IMR-90 (cell line): ENCODE results near the gene GPAT3. TPM values are rescaled to one million over a fixed set of nuclear protein-coding genes. Genes with fewer than 3 reads are reported as not detected.

ENCODE experiments used
- ATAC-seq: fragments of 200-7000 bp; cut with Tn5 transposase; 2 replicates; pipeline ENCODE4 v1.9.1; 2020; ENCODE audit warnings: low read depth, mild to moderate bottlenecking, moderate library complexity
- BruUV-seq: library from RNA; stranded (reverse); fragments of 400-500 nt; replicated peaks from 2 replicates; lab custom pipeline; 2021; lab: Mats Ljungman, UMichigan
- CTCF ChIA-PET: fragments of 300-600 bp; formaldehyde crosslinking; extraction: SDS; loops from one replicate; lab custom pipeline; 2021; ENCODE audit warnings: antibody characterized with exemption; lab: Yijun Ruan, JAX
- POLR2A ChIA-PET: fragments of 300-600 bp; sonication (Branson Sonifier 250); formaldehyde crosslinking; loops from one replicate; lab custom pipeline; 2022; ENCODE audit warnings: antibody characterized with exemption; ENCODE audit not compliant: unreplicated experiment; lab: Charles Lee
- DNase-seq: peaks from one replicate; pipeline ENCODE4 v3.0.0; 2013
- H2AFZ ChIP-seq: replicated peaks from 2 replicates; pipeline ENCODE3; 2013; ENCODE audit warnings: low read length, mild to moderate bottlenecking; ENCODE audit not compliant: poor library complexity
- H2AK5ac ChIP-seq: 2 replicates; pipeline ENCODE4 v1.6.1; 2013; ENCODE audit warnings: low read depth, low read length, inconsistent platforms
- H2AK9ac ChIP-seq: replicated peaks from 2 replicates; pipeline ENCODE3; 2013; ENCODE audit warnings: mild to moderate bottlenecking, low read depth, low read length, moderate library complexity; ENCODE audit not compliant: poor library complexity
- H2BK120ac ChIP-seq: 2 replicates; pipeline ENCODE4 v1.6.1; 2013; ENCODE audit warnings: low read depth, low read length, inconsistent platforms
- H2BK15ac ChIP-seq: 3 replicates; pipeline ENCODE4 v1.6.1; 2013; ENCODE audit warnings: low read depth, low read length, inconsistent platforms
- H2BK20ac ChIP-seq: 2 replicates; pipeline ENCODE4 v1.6.1; 2013; ENCODE audit warnings: low read depth, mild to moderate bottlenecking, inconsistent platforms, low read length, moderate library complexity
- H2BK5ac ChIP-seq: 2 replicates; pipeline ENCODE4 v1.6.1; 2013; ENCODE audit warnings: mild to moderate bottlenecking, low read depth, low read length, inconsistent platforms; ENCODE audit not compliant: poor library complexity, severe bottlenecking
- H3K14ac ChIP-seq: replicated peaks from 2 replicates; pipeline ENCODE4 v1.6.1; 2013; ENCODE audit warnings: low read depth, low read length, inconsistent platforms
- H3K18ac ChIP-seq: 2 replicates; pipeline ENCODE4 v1.6.1; 2013; ENCODE audit warnings: low read depth, low read length, control low read depth
- H3K23ac ChIP-seq: 2 replicates; pipeline ENCODE4 v1.6.1; 2013; ENCODE audit warnings: low read depth, low read length, inconsistent platforms
- H3K27ac ChIP-seq: 2 replicates; pipeline ENCODE4 v1.5.1; 2013; ENCODE audit warnings: mild to moderate bottlenecking, control low read depth, low read length; ENCODE audit not compliant: insufficient read depth
- H3K27me3 ChIP-seq: 2 replicates; pipeline ENCODE4 v1.6.1; 2013; ENCODE audit warnings: low read length; ENCODE audit not compliant: control insufficient read depth, insufficient read depth
- H3K36me3 ChIP-seq: 2 replicates; pipeline ENCODE4 v1.6.1; 2013; ENCODE audit warnings: low read length, mixed read lengths; ENCODE audit not compliant: control insufficient read depth, insufficient read depth
- H3K4ac ChIP-seq: 2 replicates; pipeline ENCODE4 v1.6.1; 2013; ENCODE audit warnings: low read depth, low read length, inconsistent platforms
- H3K4me1 ChIP-seq: 2 replicates; pipeline ENCODE4 v1.6.1; 2013; ENCODE audit warnings: low read length, mixed read lengths; ENCODE audit not compliant: control insufficient read depth, insufficient read depth
- H3K4me2 ChIP-seq: 2 replicates; pipeline ENCODE4 v1.6.1; 2013; ENCODE audit warnings: low read depth, mild to moderate bottlenecking, control low read depth, low read length, moderate library complexity
- H3K4me3 ChIP-seq: 2 replicates; pipeline ENCODE4 v1.5.1; 2013; ENCODE audit warnings: low read depth, mild to moderate bottlenecking, control low read depth, low read length, moderate library complexity; ENCODE audit not compliant: insufficient read depth
- H3K56ac ChIP-seq: 2 replicates; pipeline ENCODE4 v1.6.1; 2013; ENCODE audit warnings: low read length, inconsistent platforms; ENCODE audit not compliant: insufficient read depth; ENCODE audit errors: extremely low read depth
- H3K79me1 ChIP-seq, 2 experiments: 2 replicates each; pipeline ENCODE4 v1.6.1; 2013; ENCODE audit warnings: low read length in 2 of 2, inconsistent platforms in 1 of 2, low read depth in 1 of 2
- H3K9ac ChIP-seq: 2 replicates; pipeline ENCODE4 v1.6.1; 2013; ENCODE audit warnings: low read depth, low read length, control low read depth
- H3K9me1 ChIP-seq: 2 replicates; pipeline ENCODE4 v1.6.1; 2013; ENCODE audit warnings: low read length, inconsistent platforms; ENCODE audit not compliant: insufficient read depth
- H3K9me3 ChIP-seq: 2 replicates; pipeline ENCODE4 v1.6.1; 2013; ENCODE audit warnings: low read length; ENCODE audit not compliant: control insufficient read depth, insufficient read depth
- H4K20me1 ChIP-seq: 2 replicates; pipeline ENCODE4 v1.6.1; 2013; ENCODE audit warnings: low read length, inconsistent platforms; ENCODE audit not compliant: insufficient read depth
- H4K5ac ChIP-seq: 2 replicates; pipeline ENCODE4 v1.6.1; 2013; ENCODE audit warnings: mild to moderate bottlenecking, low read depth, low read length, control low read depth
- H4K8ac ChIP-seq, 2 experiments: 2 replicates each; pipeline ENCODE4 v1.6.1; 2013; ENCODE audit warnings: low read depth in 2 of 2, low read length in 2 of 2, control low read depth in 1 of 2, inconsistent platforms in 1 of 2
- H4K91ac ChIP-seq: 2 replicates; pipeline ENCODE4 v1.6.1; 2013; ENCODE audit warnings: low read depth, low read length, inconsistent platforms; ENCODE audit not compliant: insufficient read depth
- BHLHE40 ChIP-seq: fragments of 150-350 bp; IDR thresholded peaks from 2 replicates; pipeline ENCODE4 v1.6.1; 2016; ENCODE audit warnings: mild to moderate bottlenecking, low read depth, low read length
- CEBPB ChIP-seq: IDR thresholded peaks from 2 replicates; pipeline ENCODE4 v1.6.1; 2012; ENCODE audit warnings: low read depth, low read length, improper control_type of control experiment
- CHD1 ChIP-seq: IDR thresholded peaks from 2 replicates; pipeline ENCODE4 v1.6.1; 2012; ENCODE audit warnings: low read depth, low read length, improper control_type of control experiment
- ELK1 ChIP-seq: fragments of 150-350 bp; IDR thresholded peaks from 2 replicates; pipeline ENCODE4 v1.6.1; 2016; ENCODE audit warnings: low read depth, mild to moderate bottlenecking, low read length, moderate library complexity, borderline replicate concordance
- FOS ChIP-seq: fragments of 150-350 bp; IDR thresholded peaks from 2 replicates; pipeline ENCODE4 v1.6.1; 2016; ENCODE audit warnings: low read depth, low read length
- MAFK ChIP-seq: IDR thresholded peaks from 2 replicates; pipeline ENCODE4 v1.6.1; 2012; ENCODE audit warnings: low read depth, low read length, improper control_type of control experiment
- MAZ ChIP-seq: IDR thresholded peaks from 2 replicates; pipeline ENCODE4 v1.6.1; 2012; ENCODE audit warnings: low read depth, mild to moderate bottlenecking, low read length, improper control_type of control experiment, moderate library complexity, borderline replicate concordance
- MXI1 ChIP-seq: IDR thresholded peaks from 2 replicates; pipeline ENCODE4 v1.6.1; 2012; ENCODE audit warnings: low read depth, mild to moderate bottlenecking, low read length, moderate library complexity, borderline replicate concordance
- NFE2L2 ChIP-seq: fragments of 150-350 bp; IDR thresholded peaks from 2 replicates; pipeline ENCODE4 v1.6.1; 2016; ENCODE audit warnings: low read depth, mild to moderate bottlenecking, low read length
- POLR2A ChIP-seq: IDR thresholded peaks from 2 replicates; pipeline ENCODE4 v1.6.1; 2012; ENCODE audit warnings: mild to moderate bottlenecking, low read depth, low read length
- RAD21 ChIP-seq: IDR thresholded peaks from 2 replicates; pipeline ENCODE4 v1.6.1; 2012; ENCODE audit warnings: low read length, improper control_type of control experiment
- RCOR1 ChIP-seq: IDR thresholded peaks from 2 replicates; pipeline ENCODE4 v1.6.1; 2012; ENCODE audit warnings: mild to moderate bottlenecking, low read length, improper control_type of control experiment; ENCODE audit not compliant: insufficient replicate concordance
- RFX5 ChIP-seq: IDR thresholded peaks from 2 replicates; pipeline ENCODE4 v1.8.0; 2012; ENCODE audit warnings: low read depth, mild to moderate bottlenecking, low read length, moderate library complexity
- SMC3 ChIP-seq: fragments of 150-350 bp; IDR thresholded peaks from 2 replicates; pipeline ENCODE4 v1.6.1; 2016; ENCODE audit warnings: low read depth, mild to moderate bottlenecking, antibody characterized with exemption, low read length, moderate library complexity
- USF2 ChIP-seq: fragments of 150-350 bp; IDR thresholded peaks from 2 replicates; pipeline ENCODE4 v1.6.1; 2017; ENCODE audit warnings: mild to moderate bottlenecking, antibody characterized with exemption, low read length, low read depth
- WGBS, 2 experiments: methylation state at CpG; one replicate each; pipeline versions ENCODE4 v1.1.5 to v1.1.7; 2013; ENCODE audit warnings: missing lambda C conversion rate in 2 of 2; ENCODE audit not compliant: insufficient read length in 1 of 2; ENCODE audit errors: extremely low coverage in 2 of 2; 5-methylcytosine and 5-hydroxymethylcytosine counted together
- dilution Hi-C: fragments of 300-500 bp; cut with HindIII; formaldehyde crosslinking; loops from one replicate; pipeline ENCODE4 v1.14.3; 2018; ENCODE audit warnings: low sequenced_read_pairs; ENCODE audit not compliant: unreplicated experiment
- in situ Hi-C: fragments of 300-500 bp; cut with MboI; formaldehyde crosslinking; loops from 3 replicates; pipeline ENCODE4 v1.14.3; 2019; ENCODE audit warnings: low sequenced_read_pairs, inconsistent platforms, mixed read lengths
- intact Hi-C: fragments of 100-400 bp; cut with micrococcal nuclease; formaldehyde crosslinking; loops from 2 replicates; pipeline ENCODE4 v1.10.0; 2022
- polyA plus RNA-seq, 3 experiments: library from polyadenylated mRNA; depleted of rRNA; stranded (reverse); fragments of >200 nt; gene quantifications; 2 replicates each; pipeline ENCODE4 v1.2.3, GENCODE V29; 2012; ENCODE audit warnings: low replicate concordance in 1 of 3
- total RNA-seq: library from RNA; depleted of rRNA; stranded (reverse); fragments of >200 nt; gene quantifications from 2 replicates; pipeline ENCODE4 v1.2.3, GENCODE V29; 2012
- TF ChIP-seq, protein P1 (sequence below): conservative IDR thresholded peaks from 2 replicates; pipeline ENCODE4 v1.5.1; 2012; ENCODE audit warnings: mild to moderate bottlenecking, low read depth, low read length, improper control_type of control experiment

Gene GPAT3
- total and polyA plus RNA-seq, 2 of the 4 experiments (the other 2 are of a cell fraction): 1.3 to 2.9 TPM

- H3K14ac ChIP-seq: no peak overlapping the region
- dilution Hi-C loops: no loop called here
- ATAC-seq (no peak), DNase-seq (no peak)
- H2BK15ac ChIP-seq: no peak overlapping the region
- no peak overlapping the region for H3K18ac ChIP-seq
- no TSS peak for BruUV-seq
- H2BK20ac ChIP-seq: no peak overlapping the region
- H3K27me3 ChIP-seq: no peaks in the 10 kb centered on the region
- no peak overlapping the region for H3K4me2 ChIP-seq
- H3K4me3 ChIP-seq: no peak overlapping the region
- no peak overlapping the region for H3K56ac ChIP-seq
- WGBS, 2 experiments: 46% methylated on average over 2 of the region's 4 CpGs; no CpG with 5 or more reads in 1 of the 2 experiments
- no peak overlapping the region for H3K27ac ChIP-seq
- H3K36me3 ChIP-seq: no peaks in the 10 kb centered on the region
- no peak overlapping the region for H4K5ac ChIP-seq
- no peaks in the 10 kb centered on the region for H3K4me1 ChIP-seq
- H4K8ac ChIP-seq: no peak overlapping the region
- TF ChIP-seq RFX5: no peak
- no peak for TF ChIP-seq FOS
- no peak for TF ChIP-seq MAZ
- TF ChIP-seq NFE2L2: no peak
- TF ChIP-seq POLR2A: no peak
- TF ChIP-seq MAFK: no peak
- TF ChIP-seq USF2: no peak
- no peak for TF ChIP-seq MXI1
- no peak for TF ChIP-seq CHD1
- TF ChIP-seq CEBPB: no peak
- TF ChIP-seq RCOR1: no peak
- no peak for TF ChIP-seq SMC3
- TF ChIP-seq, protein P1, sequence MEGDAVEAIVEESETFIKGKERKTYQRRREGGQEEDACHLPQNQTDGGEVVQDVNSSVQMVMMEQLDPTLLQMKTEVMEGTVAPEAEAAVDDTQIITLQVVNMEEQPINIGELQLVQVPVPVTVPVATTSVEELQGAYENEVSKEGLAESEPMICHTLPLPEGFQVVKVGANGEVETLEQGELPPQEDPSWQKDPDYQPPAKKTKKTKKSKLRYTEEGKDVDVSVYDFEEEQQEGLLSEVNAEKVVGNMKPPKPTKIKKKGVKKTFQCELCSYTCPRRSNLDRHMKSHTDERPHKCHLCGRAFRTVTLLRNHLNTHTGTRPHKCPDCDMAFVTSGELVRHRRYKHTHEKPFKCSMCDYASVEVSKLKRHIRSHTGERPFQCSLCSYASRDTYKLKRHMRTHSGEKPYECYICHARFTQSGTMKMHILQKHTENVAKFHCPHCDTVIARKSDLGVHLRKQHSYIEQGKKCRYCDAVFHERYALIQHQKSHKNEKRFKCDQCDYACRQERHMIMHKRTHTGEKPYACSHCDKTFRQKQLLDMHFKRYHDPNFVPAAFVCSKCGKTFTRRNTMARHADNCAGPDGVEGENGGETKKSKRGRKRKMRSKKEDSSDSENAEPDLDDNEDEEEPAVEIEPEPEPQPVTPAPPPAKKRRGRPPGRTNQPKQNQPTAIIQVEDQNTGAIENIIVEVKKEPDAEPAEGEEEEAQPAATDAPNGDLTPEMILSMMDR: no peak
- no peak for TF ChIP-seq BHLHE40
- no peak for TF ChIP-seq RAD21
- TF ChIP-seq ELK1: no peak
- ChIA-PET POLR2A (no interaction called here), CTCF (no interaction called here)
- intact Hi-C loops: no loop called here
- H2AK9ac ChIP-seq: no peak overlapping the region
- no peak overlapping the region for H3K23ac ChIP-seq
- in situ Hi-C loops: no loop called here
- no peaks in the 10 kb centered on the region for H4K20me1 ChIP-seq
- no peak overlapping the region for H3K4ac ChIP-seq
- no peak overlapping the region for H2BK120ac ChIP-seq
- no peak overlapping the region for H2BK5ac ChIP-seq
- H4K91ac ChIP-seq: no peak overlapping the region
- no peak overlapping the region for H2AFZ ChIP-seq
- no peaks in the 10 kb centered on the region for H3K9me3 ChIP-seq
- peaks cover 3% of the 10 kb centered on the region; the same call in 1 of the 2 replicates for H3K9me1 ChIP-seq
- H3K79me1 ChIP-seq: no peaks in the 10 kb centered on the region; a peak in 1 of 4 replicates
- H3K9ac ChIP-seq: no peak overlapping the region
- H2AK5ac ChIP-seq: no peak overlapping the region
Observed at GRCh38 chr4:83569429-83569828, 33.5 kb downstream of the GPAT3 start.
